GM12878 (cell line): ENCODE measurements around the gene MYL7.

Experiments used
- CTCF ChIP-seq, 3 experiments: IDR thresholded peaks in 2 of 3; conservative IDR thresholded peaks in 1 of 3; 2 replicates each; pipeline ENCODE4 v1.5.1; 2011; ENCODE audit warnings: low read depth in 3 of 3, low read length in 3 of 3, mild to moderate bottlenecking in 3 of 3, control low read depth in 2 of 3, moderate library complexity in 2 of 3, inconsistent platforms in 1 of 3, mixed read lengths in 1 of 3; ENCODE audit not compliant: control insufficient read depth in 2 of 3, insufficient read depth in 1 of 3; ENCODE audit errors: extremely low read depth in 1 of 3
- POLR2A ChIP-seq: IDR thresholded peaks from 2 replicates; pipeline ENCODE4 v1.6.1; 2011; ENCODE audit warnings: low read depth, mild to moderate bottlenecking, low read length
- RBBP5 ChIP-seq: fragments of 200-600 bp; sonication (generic); conservative IDR thresholded peaks from 2 replicates; pipeline ENCODE4 v1.6.1; 2016
- RFX5 ChIP-seq: IDR thresholded peaks from 2 replicates; pipeline ENCODE4 v1.6.1; 2011; ENCODE audit warnings: low read depth, low read length, improper control_type of control experiment
- SP1 ChIP-seq: IDR thresholded peaks from one replicate; pipeline ENCODE4 v1.6.1; 2011; ENCODE audit warnings: low read depth, low read length
- TCF12 ChIP-seq: IDR thresholded peaks from 2 replicates; pipeline ENCODE4 v1.6.1; 2011; ENCODE audit warnings: low read depth, mild to moderate bottlenecking, low read length
- YBX1 ChIP-seq: fragments of 450-650 bp; IDR thresholded peaks from 2 replicates; pipeline ENCODE4 v1.6.1; 2016; ENCODE audit warnings: antibody characterized with exemption
- TF ChIP-seq, protein P1 (sequence below): IDR thresholded peaks from 2 replicates; pipeline ENCODE4 v1.6.1; 2012; ENCODE audit warnings: low read depth, low read length, improper control_type of control experiment

GRCh38 chr7:44175730-44176129 lies 34.6 kb upstream of the MYL7 start:
- TF ChIP-seq, protein P1, sequence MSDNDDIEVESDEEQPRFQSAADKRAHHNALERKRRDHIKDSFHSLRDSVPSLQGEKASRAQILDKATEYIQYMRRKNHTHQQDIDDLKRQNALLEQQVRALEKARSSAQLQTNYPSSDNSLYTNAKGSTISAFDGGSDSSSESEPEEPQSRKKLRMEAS: no peak
- TF ChIP-seq POLR2A (no peak), RBBP5 (no peak), TCF12 (no peak), YBX1 (no peak), RFX5 (no peak), SP1 (no peak), CTCF (IDR thresholded peaks at IDR 0.05 in 2 of 3, conservative IDR thresholded peaks at IDR 0.05 in 1 of 3; ENCODE audit: control insufficient read depth in 2 of 3, extremely low read depth in 1 of 3, insufficient read depth in 1 of 3, low read depth in 3 of 3, low read length in 3 of 3) (no peak)
